Measurements from ENCODE around the gene TRPV2.

Gene TRPV2

GRCh38 chr17:16468428-16468992, 53.1 kb downstream of the TRPV2 start:
- no peak for DNase-seq (ENCODE audit: low spot score in 2 of 2)
- Mint-ChIP-seq H3K27ac (no peak overlapping the region), H3K9me3 (no peaks in the 10 kb centered on the region), H3K4me1 (no peaks in the 10 kb centered on the region), H3K36me3 (peaks cover 16% of the 10 kb centered on the region), H3K4me3 (no peak overlapping the region)
- ATAC-seq: no peak

- Mint-ChIP-seq H3K4me3 (no peak overlapping the region), H3K27ac (peak overlapping the region; percentile 62), H3K4me1 (no peaks in the 10 kb centered on the region), H3K36me3 (peaks cover 13% of the 10 kb centered on the region), H3K9me3 (no peaks in the 10 kb centered on the region)
- ATAC-seq (no peak), DNase-seq (ENCODE audit: low spot score in 2 of 2) (no peak)
These were observed 54.9 kb downstream of the TRPV2 start for GRCh38 chr17:16470265-16470664.

GRCh38 chr17:16471295-16471694, 55.9 kb downstream of the TRPV2 start:
- H3K36me3 Mint-ChIP-seq: peaks cover 7% of the 10 kb centered on the region
- no peak overlapping the region for H3K4me3 Mint-ChIP-seq
- H3K4me1 Mint-ChIP-seq: no peaks in the 10 kb centered on the region
- ATAC-seq (no peak), DNase-seq (ENCODE audit: low spot score in 2 of 2) (no peak)
- H3K27ac Mint-ChIP-seq: peak overlapping the region; percentile 62
- H3K9me3 Mint-ChIP-seq: no peaks in the 10 kb centered on the region

GRCh38 chr17:16472539-16472938, 57.2 kb downstream of the TRPV2 start:
- H3K4me3 Mint-ChIP-seq: no peak overlapping the region
- H3K4me1 Mint-ChIP-seq: no peaks in the 10 kb centered on the region
- peaks cover 7% of the 10 kb centered on the region for H3K36me3 Mint-ChIP-seq
- ATAC-seq (no peak), DNase-seq (ENCODE audit: low spot score in 2 of 2) (no peak)
- H3K27ac Mint-ChIP-seq: no peak overlapping the region
- H3K9me3 Mint-ChIP-seq: no peaks in the 10 kb centered on the region

- H3K4me3 Mint-ChIP-seq: no peak overlapping the region
- DNase-seq (ENCODE audit: low spot score in 2 of 2) (no peak), ATAC-seq (no peak)
- no peaks in the 10 kb centered on the region for H3K9me3 Mint-ChIP-seq
- H3K27ac Mint-ChIP-seq: no peak overlapping the region
- H3K4me1 Mint-ChIP-seq: no peaks in the 10 kb centered on the region
- H3K36me3 Mint-ChIP-seq: peaks cover 7% of the 10 kb centered on the region
These were observed 58.0 kb downstream of the TRPV2 start for GRCh38 chr17:16473044-16474011.

- peaks cover 7% of the 10 kb centered on the region for H3K36me3 Mint-ChIP-seq
These were observed 58.8 kb downstream of the TRPV2 start for GRCh38 chr17:16474012-16474725.

GRCh38 chr17:16475179-16475704, 59.9 kb downstream of the TRPV2 start:
- Mint-ChIP-seq H3K4me3 (no peak overlapping the region), H3K36me3 (peaks cover 7% of the 10 kb centered on the region), H3K27ac (no peak overlapping the region), H3K9me3 (no peaks in the 10 kb centered on the region), H3K4me1 (no peaks in the 10 kb centered on the region)
- ATAC-seq (no peak), DNase-seq (ENCODE audit: low spot score in 2 of 2) (no peak)

More at GRCh38 chr17:16474012-16474725, 58.8 kb downstream of the TRPV2 start:
- Mint-ChIP-seq H3K27ac (no peak overlapping the region), H3K4me1 (no peaks in the 10 kb centered on the region), H3K9me3 (no peaks in the 10 kb centered on the region), H3K4me3 (no peak overlapping the region)
- ATAC-seq (no peak), DNase-seq (ENCODE audit: low spot score in 2 of 2) (no peak)

GRCh38 chr17:16477255-16477654, 61.9 kb downstream of the TRPV2 start:
- H3K4me3 Mint-ChIP-seq: no peak overlapping the region
- no peak for DNase-seq (ENCODE audit: low spot score in 2 of 2)
- ATAC-seq: no peak
- H3K36me3 Mint-ChIP-seq: no peaks in the 10 kb centered on the region
- no peak overlapping the region for H3K27ac Mint-ChIP-seq
- H3K9me3 Mint-ChIP-seq: no peaks in the 10 kb centered on the region
- H3K4me1 Mint-ChIP-seq: no peaks in the 10 kb centered on the region

- no peaks in the 10 kb centered on the region for H3K4me1 Mint-ChIP-seq
- no peak for ATAC-seq
These were observed 62.3 kb downstream of the TRPV2 start for GRCh38 chr17:16477666-16478065.

GRCh38 chr17:16478649-16479048, 63.3 kb downstream of the TRPV2 start:
- Mint-ChIP-seq H3K27ac (no peak overlapping the region), H3K4me1 (no peaks in the 10 kb centered on the region), H3K9me3 (no peaks in the 10 kb centered on the region), H3K36me3 (no peaks in the 10 kb centered on the region), H3K4me3 (no peak overlapping the region)
- no peak for DNase-seq (ENCODE audit: low spot score in 2 of 2)
- ATAC-seq: no peak

More at GRCh38 chr17:16477666-16478065, 62.3 kb downstream of the TRPV2 start:
- Mint-ChIP-seq H3K36me3 (no peaks in the 10 kb centered on the region), H3K9me3 (no peaks in the 10 kb centered on the region), H3K4me3 (no peak overlapping the region), H3K27ac (no peak overlapping the region)
- no peak for DNase-seq (ENCODE audit: low spot score in 2 of 2)

GRCh38 chr17:16479264-16479663, 63.9 kb downstream of the TRPV2 start:
- H3K27ac Mint-ChIP-seq: no peak overlapping the region
- ATAC-seq: no peak

GRCh38 chr17:16480995-16481394, 65.6 kb downstream of the TRPV2 start:
- DNase-seq (ENCODE audit: low spot score in 2 of 2) (no peak), ATAC-seq (no peak)
- Mint-ChIP-seq H3K27ac (no peak overlapping the region), H3K9me3 (no peaks in the 10 kb centered on the region), H3K4me3 (no peak overlapping the region), H3K36me3 (no peaks in the 10 kb centered on the region), H3K4me1 (peaks cover 5% of the 10 kb centered on the region)

More at GRCh38 chr17:16479264-16479663, 63.9 kb downstream of the TRPV2 start:
- no peak for DNase-seq (ENCODE audit: low spot score in 2 of 2)
- H3K4me3 Mint-ChIP-seq: no peak overlapping the region
- peaks cover 1% of the 10 kb centered on the region for H3K4me1 Mint-ChIP-seq
- no peaks in the 10 kb centered on the region for H3K36me3 Mint-ChIP-seq
- H3K9me3 Mint-ChIP-seq: no peaks in the 10 kb centered on the region

- Mint-ChIP-seq H3K27ac (no peak overlapping the region), H3K4me3 (no peak overlapping the region), H3K9me3 (no peaks in the 10 kb centered on the region), H3K36me3 (no peaks in the 10 kb centered on the region), H3K4me1 (peaks cover 5% of the 10 kb centered on the region)
- DNase-seq (ENCODE audit: low spot score in 2 of 2) (no peak), ATAC-seq (no peak)
These were observed 66.9 kb downstream of the TRPV2 start for GRCh38 chr17:16482253-16482652.

- Mint-ChIP-seq H3K4me1 (peaks cover 5% of the 10 kb centered on the region), H3K4me3 (no peak overlapping the region), H3K27ac (no peak overlapping the region), H3K9me3 (no peaks in the 10 kb centered on the region), H3K36me3 (no peaks in the 10 kb centered on the region)
- ATAC-seq (no peak), DNase-seq (ENCODE audit: low spot score in 2 of 2) (no peak)
These were observed 67.8 kb downstream of the TRPV2 start for GRCh38 chr17:16483021-16483645.

Data from stimulated activated effector memory CD8-positive, alpha-beta T cell treated with anti-CD3 and anti-CD28 coated beads, Interleukin-12 subunit alpha, Interleukin-12 subunit beta, amount 100 ng/mL, for 72 hours (primary cell).